HG03066 (cell line): Measurements from ENCODE around the gene PDZD2.
"Not testable (repeated sequence)": the region's sequence is repeated elsewhere in the genome, so short reads cannot be mapped to it uniquely, and the experiment has no call there.

Experiments used
- ATAC-seq: cut with Tn5 transposase; IDR thresholded peaks from one replicate; pipeline ENCODE4 v1.9.1; 2021; ENCODE audit warnings: low read depth; ENCODE audit not compliant: unreplicated experiment

Gene PDZD2

GRCh38 chr5:32057187-32058096, 418.5 kb downstream of the PDZD2 start:
- ATAC-seq: no peak

- ATAC-seq: no peak
Measured at GRCh38 chr5:32058101-32058500, 419.2 kb downstream of the PDZD2 start.

GRCh38 chr5:32058997-32059396, 420.1 kb downstream of the PDZD2 start:
- ATAC-seq: no peak

- ATAC-seq: no peak
Measured at GRCh38 chr5:32059761-32060530, 421.0 kb downstream of the PDZD2 start.

- ATAC-seq: no peak
Measured at GRCh38 chr5:32061236-32061635, 422.3 kb downstream of the PDZD2 start.

GRCh38 chr5:32066448-32066847, 427.5 kb downstream of the PDZD2 start:
- ATAC-seq: no peak

- no peak for ATAC-seq
Measured at GRCh38 chr5:32067774-32068470, 429.0 kb downstream of the PDZD2 start.

- no peak for ATAC-seq
Measured at GRCh38 chr5:32068561-32068960, 429.6 kb downstream of the PDZD2 start.

- ATAC-seq: no peak
Measured at GRCh38 chr5:32069396-32069795, 430.5 kb downstream of the PDZD2 start.

- ATAC-seq: no peak
Measured at GRCh38 chr5:32071351-32071944, 432.5 kb downstream of the PDZD2 start.

- ATAC-seq: no peak
Measured at GRCh38 chr5:32072054-32072453, 433.1 kb downstream of the PDZD2 start.

- ATAC-seq: no peak
Measured at GRCh38 chr5:32074401-32074800, 435.5 kb downstream of the PDZD2 start.

- ATAC-seq: no peak
Measured at GRCh38 chr5:32076699-32077695, 438.1 kb downstream of the PDZD2 start.

GRCh38 chr5:32078855-32079254, 439.9 kb downstream of the PDZD2 start:
- not testable (repeated sequence) for ATAC-seq

GRCh38 chr5:32080565-32080964, 441.6 kb downstream of the PDZD2 start:
- ATAC-seq: not testable (repeated sequence)

GRCh38 chr5:32082701-32083100, 443.8 kb downstream of the PDZD2 start:
- no peak for ATAC-seq

GRCh38 chr5:32083981-32084430, 445.1 kb downstream of the PDZD2 start:
- no peak for ATAC-seq

GRCh38 chr5:32087086-32088082, 448.5 kb downstream of the PDZD2 start:
- no peak for ATAC-seq
